ENCODE results near the gene SPAG8.

DNA sequence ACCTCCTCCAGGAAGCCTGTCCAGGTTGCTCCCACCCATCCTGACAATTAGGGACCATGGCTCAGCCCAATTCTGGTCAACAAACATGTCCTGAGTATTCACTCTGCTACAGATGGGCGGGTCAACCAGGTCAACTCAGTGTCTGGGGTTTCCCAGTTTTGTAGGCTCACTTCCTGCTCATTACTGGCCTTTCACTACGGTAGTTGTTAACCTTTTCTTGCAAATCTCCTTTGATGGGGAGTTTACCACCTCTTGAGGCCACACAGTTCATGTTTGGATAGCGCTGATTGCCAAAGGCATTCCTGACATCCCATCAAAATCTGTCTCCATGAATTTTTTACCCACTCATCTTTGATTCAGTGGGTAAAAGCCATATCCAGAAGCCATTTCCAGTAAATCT, 30.7 kb upstream of the SPAG8 start:
- TF ChIP-seq POLR2A (IDR thresholded peaks at IDR 0.05) (no peak), POLR2AphosphoS5 (IDR thresholded peaks at IDR 0.05) (no peak)
- TF ChIP-seq, protein P1, sequence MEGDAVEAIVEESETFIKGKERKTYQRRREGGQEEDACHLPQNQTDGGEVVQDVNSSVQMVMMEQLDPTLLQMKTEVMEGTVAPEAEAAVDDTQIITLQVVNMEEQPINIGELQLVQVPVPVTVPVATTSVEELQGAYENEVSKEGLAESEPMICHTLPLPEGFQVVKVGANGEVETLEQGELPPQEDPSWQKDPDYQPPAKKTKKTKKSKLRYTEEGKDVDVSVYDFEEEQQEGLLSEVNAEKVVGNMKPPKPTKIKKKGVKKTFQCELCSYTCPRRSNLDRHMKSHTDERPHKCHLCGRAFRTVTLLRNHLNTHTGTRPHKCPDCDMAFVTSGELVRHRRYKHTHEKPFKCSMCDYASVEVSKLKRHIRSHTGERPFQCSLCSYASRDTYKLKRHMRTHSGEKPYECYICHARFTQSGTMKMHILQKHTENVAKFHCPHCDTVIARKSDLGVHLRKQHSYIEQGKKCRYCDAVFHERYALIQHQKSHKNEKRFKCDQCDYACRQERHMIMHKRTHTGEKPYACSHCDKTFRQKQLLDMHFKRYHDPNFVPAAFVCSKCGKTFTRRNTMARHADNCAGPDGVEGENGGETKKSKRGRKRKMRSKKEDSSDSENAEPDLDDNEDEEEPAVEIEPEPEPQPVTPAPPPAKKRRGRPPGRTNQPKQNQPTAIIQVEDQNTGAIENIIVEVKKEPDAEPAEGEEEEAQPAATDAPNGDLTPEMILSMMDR (IDR thresholded peaks at IDR 0.05) = no peak
